Muscle of back (tissue), 11 donors: ENCODE data around the gene PDLIM5. TPM values are rescaled to one million over a fixed set of nuclear protein-coding genes. Genes with fewer than 3 reads are reported as not detected.
"Not testable (repeated sequence)": the region's sequence is repeated elsewhere in the genome, so short reads cannot be mapped to it uniquely, and the experiment has no call there.

Experiments
- DNase-seq, 3 donors: peaks; one replicate each; pipeline versions ENCODE4 v3.0.0 to v3.0.0-alpha.2; 2013
- polyA plus RNA-seq, 10 donors: library from polyadenylated mRNA; unstranded; fragments of 120-200 nt; gene quantifications; one replicate each; pipeline ENCODE4 v1.2.1, GENCODE V29; 2013; ENCODE audit not compliant: insufficient read length in 10 of 10

PDLIM5 gene
- polyA plus RNA-seq, 10 donors = 159 to 431 (median 284) TPM

- no peak for DNase-seq
Observed at GRCh38 chr4:94459462-94460161, 7.9 kb downstream of the PDLIM5 start.

- DNase-seq = no peak
Observed at GRCh38 chr4:94461506-94461905, 9.8 kb downstream of the PDLIM5 start.

DNA sequence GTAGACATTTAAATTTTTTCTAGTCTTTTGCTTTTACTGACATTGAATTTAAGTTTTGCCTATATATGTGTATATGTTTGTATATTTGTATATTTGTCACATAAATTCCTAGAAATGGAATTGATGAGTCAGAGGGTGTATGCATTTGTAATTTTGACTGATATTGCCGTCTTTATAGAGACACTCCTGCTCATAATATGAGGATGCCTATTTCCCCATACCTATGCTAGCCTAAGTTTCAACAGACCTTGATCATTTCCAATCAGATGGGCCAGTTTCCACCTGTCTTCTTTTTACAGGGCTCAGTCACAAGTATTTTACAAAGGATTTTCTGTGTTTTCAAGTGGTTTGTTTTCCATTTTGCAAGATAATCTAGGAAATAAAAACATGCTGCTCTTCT is 10.8 kb downstream of the PDLIM5 start:
- no peak for DNase-seq

DNA sequence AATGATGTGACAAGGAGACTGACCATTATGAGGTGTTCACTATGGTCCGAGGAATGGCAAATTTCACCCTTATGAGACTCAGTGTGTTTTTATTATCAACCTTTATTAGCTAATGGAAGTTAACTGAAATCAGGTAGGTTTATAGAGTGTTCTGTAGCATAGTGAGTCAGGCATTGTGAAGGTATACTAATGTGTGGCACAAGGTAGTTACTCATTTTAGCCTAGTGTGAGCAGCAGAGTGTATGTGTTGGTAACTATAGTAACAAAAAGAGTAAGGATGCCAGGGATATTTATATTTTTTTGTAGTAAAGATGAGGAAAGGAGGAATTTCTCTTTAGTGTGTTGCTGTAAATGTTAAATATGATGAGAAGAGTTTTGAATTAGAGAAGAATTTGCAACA is 12.0 kb downstream of the PDLIM5 start:
- no peak for DNase-seq

DNA sequence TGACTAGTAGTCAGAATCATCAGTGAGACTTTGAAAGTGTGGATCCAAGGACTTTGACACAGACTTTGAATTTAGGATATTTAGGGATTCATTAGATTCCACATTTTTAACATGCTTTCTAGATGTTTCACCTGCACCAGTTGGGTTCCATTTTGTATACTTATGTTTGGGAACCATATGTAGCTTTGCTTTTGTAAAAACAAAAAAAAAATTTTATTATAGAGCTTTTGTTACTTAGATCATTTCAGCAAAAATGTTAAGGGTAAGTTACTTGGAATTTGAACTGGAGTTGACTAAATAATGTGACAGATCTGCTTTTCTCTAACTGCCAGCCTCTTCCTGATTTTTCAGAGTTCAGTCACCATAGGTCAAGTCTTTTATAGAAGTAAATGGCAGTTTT is 14.6 kb downstream of the PDLIM5 start:
- no peak for DNase-seq

- DNase-seq = no peak
Observed at GRCh38 chr4:94466923-94467322, 15.2 kb downstream of the PDLIM5 start.

- no peak for DNase-seq
Observed at GRCh38 chr4:94468093-94468769, 16.5 kb downstream of the PDLIM5 start.

DNA sequence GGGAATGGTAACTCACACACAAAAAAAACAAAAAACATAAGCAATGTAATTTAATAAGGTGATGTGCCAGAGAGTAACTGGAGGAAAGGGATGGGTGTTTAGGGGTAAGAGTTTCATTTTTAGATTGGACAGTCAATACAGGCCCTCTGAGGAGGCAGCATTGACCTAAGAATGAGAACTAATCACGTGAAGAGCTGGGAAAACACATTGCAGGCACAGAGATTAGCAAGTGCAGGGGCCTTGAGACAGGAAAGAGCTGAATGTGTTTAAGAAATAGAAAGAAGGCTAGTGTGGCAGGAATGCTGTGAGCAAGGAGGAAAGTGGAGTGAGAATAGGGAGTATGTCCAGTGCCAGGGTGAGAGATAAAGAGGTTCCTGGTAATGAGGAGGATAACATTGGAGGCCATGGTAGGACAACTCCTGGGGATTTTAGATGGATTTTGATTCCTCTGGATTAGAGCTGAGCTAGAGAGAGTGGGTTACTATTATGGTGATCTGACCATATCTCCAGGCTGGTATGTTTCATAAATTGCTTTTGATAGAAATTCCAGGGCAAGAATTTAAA is 17.6 kb downstream of the PDLIM5 start:
- DNase-seq = no peak

- DNase-seq = no peak
Observed at GRCh38 chr4:94470132-94470531, 18.4 kb downstream of the PDLIM5 start.

DNA sequence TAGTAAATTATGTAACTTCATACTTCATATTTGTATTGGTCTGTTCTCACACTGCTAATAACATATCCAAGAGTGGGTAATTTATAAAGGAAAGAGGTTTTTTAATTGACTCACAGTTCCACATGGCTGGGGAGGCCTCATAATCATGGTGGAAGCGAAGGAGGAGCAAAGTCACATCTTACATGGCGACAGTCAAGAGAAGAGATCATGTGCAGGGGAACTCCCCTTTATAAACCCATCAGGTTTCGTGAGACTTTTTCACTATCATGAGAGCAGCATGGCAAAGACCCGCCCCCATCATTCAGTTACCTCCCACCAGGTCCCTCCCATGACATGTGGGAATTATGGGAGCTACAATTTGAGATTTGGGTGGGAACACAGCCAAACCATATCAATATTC is 19.0 kb downstream of the PDLIM5 start:
- DNase-seq = not testable (repeated sequence)

DNA sequence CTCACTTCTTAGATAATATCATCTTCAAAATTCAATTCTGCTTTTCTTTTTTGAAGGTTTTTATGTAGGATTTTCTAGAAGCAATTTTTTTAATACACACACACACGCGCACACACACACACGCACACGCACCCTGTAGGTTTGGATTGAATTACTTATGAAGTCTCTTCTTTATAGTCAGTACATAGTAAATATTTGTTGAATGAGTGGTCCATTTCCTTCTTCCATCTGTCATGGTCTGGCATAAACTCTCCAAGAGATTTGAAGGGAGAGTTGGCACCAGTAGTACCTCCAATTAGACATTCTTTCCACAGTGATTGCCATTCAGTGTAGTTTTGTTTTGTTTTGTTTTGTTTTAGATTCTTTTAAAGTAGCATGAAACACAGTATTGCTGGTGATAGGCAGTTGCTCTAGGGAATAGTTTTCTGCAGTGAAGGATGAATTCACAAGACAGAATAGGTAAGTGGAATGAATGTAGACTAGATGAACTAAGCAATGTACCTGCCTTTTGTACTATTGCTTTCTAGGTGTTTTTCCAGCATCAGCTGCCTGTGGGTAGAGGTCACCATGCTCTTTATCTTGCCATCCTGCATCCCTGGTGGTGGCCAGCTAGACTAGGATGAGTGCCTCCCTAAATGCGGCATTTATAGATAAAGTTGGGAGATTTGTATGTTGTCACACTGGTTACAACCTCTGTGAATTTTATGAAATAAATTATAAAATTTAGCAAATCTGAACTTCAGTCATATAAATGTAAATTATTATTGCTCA is 20.5 kb downstream of the PDLIM5 start:
- no peak for DNase-seq

GRCh38 chr4:94475050-94475449 is 23.3 kb downstream of the PDLIM5 start:
- DNase-seq = no peak

DNA sequence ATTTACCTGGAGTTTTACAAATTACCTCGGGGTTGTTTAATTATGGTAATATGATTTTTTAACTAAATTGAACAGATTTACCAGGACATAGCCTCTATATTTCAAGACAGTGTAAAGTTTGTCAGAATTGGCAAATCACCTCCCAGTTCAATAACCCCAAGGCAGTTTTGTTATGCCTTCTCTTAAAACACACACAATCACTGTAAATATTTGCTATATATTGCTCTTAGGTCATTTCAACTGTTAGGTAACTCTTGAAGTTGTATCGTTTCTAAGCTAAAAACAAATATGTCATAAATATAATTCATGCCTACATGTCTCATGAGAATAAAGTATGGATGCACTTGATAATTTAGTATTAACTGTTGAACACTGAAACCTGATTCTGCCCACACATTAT is 24.1 kb downstream of the PDLIM5 start:
- no peak for DNase-seq

GRCh38 chr4:94477227-94477626 is 25.5 kb downstream of the PDLIM5 start:
- peak in 1 of 3 donors; percentile 49 for DNase-seq

DNA sequence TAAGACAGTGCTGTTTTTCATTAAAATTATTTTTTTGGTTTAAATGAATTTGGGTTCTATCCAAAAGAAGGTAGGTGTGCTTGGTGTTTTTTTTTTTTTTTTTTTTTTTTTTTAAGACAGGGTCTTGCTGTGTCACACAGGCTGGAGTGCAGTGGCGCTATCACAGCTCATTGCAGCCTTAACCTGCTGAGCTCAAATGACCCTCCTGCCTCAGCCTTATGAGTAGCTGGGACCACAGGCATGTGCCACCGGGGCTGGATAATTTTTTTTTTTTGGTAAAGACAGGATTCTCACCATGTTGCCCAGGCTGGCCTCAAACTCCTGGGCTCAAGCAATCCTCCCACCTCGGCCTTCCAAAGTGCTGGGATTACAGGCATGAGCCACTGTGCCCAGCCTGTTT is 27.1 kb downstream of the PDLIM5 start:
- DNase-seq = not testable (repeated sequence)

- DNase-seq = peak in 1 of 3 donors; percentile 41
Observed at GRCh38 chr4:94479358-94480141, 27.8 kb downstream of the PDLIM5 start.

- DNase-seq = no peak
Observed at GRCh38 chr4:94480362-94480951, 28.7 kb downstream of the PDLIM5 start.

GRCh38 chr4:94483895-94484294 is 32.2 kb downstream of the PDLIM5 start:
- no peak for DNase-seq

DNA sequence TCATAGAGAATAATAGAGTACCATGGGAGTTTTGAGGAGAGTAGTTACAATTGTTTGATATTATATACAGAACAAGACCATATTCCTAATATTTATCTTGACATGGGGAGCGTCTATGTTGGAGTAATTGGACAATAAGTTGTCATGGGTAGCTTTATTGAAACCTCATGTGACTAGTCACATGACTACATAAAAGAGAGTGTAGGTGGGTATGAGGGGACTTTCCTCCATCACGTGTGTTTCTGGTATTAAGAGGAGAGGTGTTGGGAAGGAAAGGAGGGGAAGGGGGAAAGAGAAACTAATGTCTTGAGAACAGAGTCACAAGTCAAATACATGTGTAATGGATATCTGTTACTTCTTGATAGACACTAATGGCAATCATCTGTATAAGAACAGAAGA is 33.1 kb downstream of the PDLIM5 start:
- DNase-seq = no peak

GRCh38 chr4:94486372-94486801 is 34.6 kb downstream of the PDLIM5 start:
- no peak for DNase-seq

- no peak for DNase-seq
Observed at GRCh38 chr4:94488670-94489069, 36.9 kb downstream of the PDLIM5 start.
